WERI-Rb-1 (cell line): ENCODE data around the gene MYH14.

Experiments used
- DNase-seq: peaks from one replicate; pipeline ENCODE4 v3.0.0-alpha.2; 2020
- H3K27ac ChIP-seq: fragments of 250-450 bp; sonication (Bioruptor Pico); 2 replicates; pipeline ENCODE4 v1.5.1; 2020; ENCODE audit warnings: mild to moderate bottlenecking, moderate library complexity
- H3K27me3 ChIP-seq: fragments of 250-450 bp; sonication (Bioruptor Pico); 2 replicates; pipeline ENCODE4 v1.5.1; 2021; ENCODE audit warnings: mild to moderate bottlenecking, low read depth, moderate library complexity; ENCODE audit not compliant: insufficient read depth, severe bottlenecking
- H3K36me3 ChIP-seq: fragments of 250-450 bp; sonication (Bioruptor Pico); 2 replicates; pipeline ENCODE4 v1.5.1; 2020; ENCODE audit warnings: mild to moderate bottlenecking, moderate library complexity
- H3K4me3 ChIP-seq: 2 replicates; pipeline ENCODE4 v1.5.1; 2011; ENCODE audit warnings: low read depth, mild to moderate bottlenecking, control low read depth, low read length
- H3K9me3 ChIP-seq: fragments of 250-450 bp; sonication (Bioruptor Pico); 2 replicates; pipeline ENCODE4 v1.5.1; 2021; ENCODE audit warnings: mild to moderate bottlenecking, moderate library complexity; ENCODE audit not compliant: severe bottlenecking
- TF ChIP-seq, protein P1 (sequence below): IDR thresholded peaks from 2 replicates; pipeline ENCODE4 v1.5.1; 2011; ENCODE audit warnings: low read depth, mild to moderate bottlenecking, control low read depth, inconsistent platforms, low read length

The MYH14 gene

GRCh38 chr19:50209131-50209530 is 5.7 kb downstream of the MYH14 start:
- TF ChIP-seq, protein P1, sequence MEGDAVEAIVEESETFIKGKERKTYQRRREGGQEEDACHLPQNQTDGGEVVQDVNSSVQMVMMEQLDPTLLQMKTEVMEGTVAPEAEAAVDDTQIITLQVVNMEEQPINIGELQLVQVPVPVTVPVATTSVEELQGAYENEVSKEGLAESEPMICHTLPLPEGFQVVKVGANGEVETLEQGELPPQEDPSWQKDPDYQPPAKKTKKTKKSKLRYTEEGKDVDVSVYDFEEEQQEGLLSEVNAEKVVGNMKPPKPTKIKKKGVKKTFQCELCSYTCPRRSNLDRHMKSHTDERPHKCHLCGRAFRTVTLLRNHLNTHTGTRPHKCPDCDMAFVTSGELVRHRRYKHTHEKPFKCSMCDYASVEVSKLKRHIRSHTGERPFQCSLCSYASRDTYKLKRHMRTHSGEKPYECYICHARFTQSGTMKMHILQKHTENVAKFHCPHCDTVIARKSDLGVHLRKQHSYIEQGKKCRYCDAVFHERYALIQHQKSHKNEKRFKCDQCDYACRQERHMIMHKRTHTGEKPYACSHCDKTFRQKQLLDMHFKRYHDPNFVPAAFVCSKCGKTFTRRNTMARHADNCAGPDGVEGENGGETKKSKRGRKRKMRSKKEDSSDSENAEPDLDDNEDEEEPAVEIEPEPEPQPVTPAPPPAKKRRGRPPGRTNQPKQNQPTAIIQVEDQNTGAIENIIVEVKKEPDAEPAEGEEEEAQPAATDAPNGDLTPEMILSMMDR = no peak
- no peaks in the 10 kb centered on the region for H3K36me3 ChIP-seq
- no peak overlapping the region for H3K27ac ChIP-seq
- no peak for DNase-seq
- no peak overlapping the region for H3K4me3 ChIP-seq
- H3K9me3 ChIP-seq = peaks cover 5% of the 10 kb centered on the region
- peaks cover 89% of the 10 kb centered on the region for H3K27me3 ChIP-seq

- Histone ChIP-seq H3K27me3 (peaks cover 89% of the 10 kb centered on the region), H3K27ac (no peak overlapping the region), H3K36me3 (no peaks in the 10 kb centered on the region), H3K4me3 (no peak overlapping the region), H3K9me3 (peaks cover 5% of the 10 kb centered on the region)
- no peak for DNase-seq
- TF ChIP-seq, protein P1 = no peak
Measured at GRCh38 chr19:50210425-50210824, 7.0 kb downstream of the MYH14 start.

DNA sequence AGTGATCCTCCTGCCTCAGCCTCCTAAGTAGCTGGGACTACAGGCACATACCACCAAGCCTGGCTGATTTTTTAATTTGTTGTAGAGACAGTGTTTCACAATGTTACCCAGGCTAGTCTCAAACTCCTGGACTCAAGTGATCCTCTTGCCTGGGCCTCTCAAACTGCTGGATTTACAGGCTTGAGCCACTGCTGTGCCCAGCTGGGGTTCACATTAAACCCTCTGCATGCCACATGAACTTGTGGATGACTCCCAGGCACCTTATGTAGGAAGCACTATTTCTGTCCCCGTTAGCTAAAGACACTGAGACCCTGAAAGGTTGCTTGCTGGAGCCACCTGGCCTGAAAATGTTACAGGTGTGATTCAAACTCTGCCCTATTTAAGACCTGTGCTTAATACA is 10.5 kb downstream of the MYH14 start:
- Histone ChIP-seq H3K4me3 (no peak overlapping the region), H3K27me3 (peaks cover 80% of the 10 kb centered on the region), H3K9me3 (peaks cover 5% of the 10 kb centered on the region), H3K27ac (no peak overlapping the region), H3K36me3 (no peaks in the 10 kb centered on the region)
- no peak for DNase-seq
- TF ChIP-seq, protein P1 = no peak

DNA sequence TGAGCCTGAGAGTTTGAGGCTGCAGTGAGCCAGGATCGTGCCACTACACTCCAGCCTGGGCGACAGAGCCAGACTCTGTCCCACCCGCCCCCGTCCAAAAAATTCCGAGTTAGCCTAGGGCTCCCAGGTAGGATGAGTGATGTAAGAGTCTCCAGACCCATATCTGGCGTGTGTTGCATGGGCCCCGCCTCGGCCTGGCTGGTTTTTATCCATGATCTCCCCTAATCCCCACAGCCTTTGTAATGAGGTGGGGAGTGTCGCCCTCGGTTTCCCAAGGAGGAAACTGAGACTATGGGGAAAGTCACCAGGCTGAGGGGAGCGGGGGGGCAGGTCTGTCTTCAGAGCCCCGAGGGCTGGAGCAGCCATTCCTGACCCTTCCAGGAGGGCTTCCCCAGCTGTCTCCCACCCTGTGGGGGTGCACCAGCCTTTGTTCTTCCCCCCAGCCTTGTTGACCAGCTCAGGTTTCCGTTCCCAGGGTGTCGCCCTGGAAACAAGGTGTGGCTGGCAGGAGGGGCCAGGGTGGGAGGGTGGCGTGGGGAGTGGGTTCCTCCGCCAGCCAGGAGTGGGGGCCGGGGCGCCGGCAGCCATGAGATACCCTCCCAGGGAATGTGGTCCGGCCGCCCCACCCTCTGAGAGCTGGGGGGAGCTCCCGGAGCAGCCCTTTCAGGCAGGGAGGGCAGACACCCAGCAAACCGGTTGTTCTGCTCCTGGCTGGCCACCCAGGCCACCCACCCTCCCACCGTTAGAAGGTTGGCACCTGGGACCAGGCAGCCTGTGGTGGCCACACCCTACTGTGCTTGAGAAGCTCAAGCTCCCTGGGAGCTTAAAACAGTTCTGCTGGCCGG is 11.5 kb downstream of the MYH14 start:
- Histone ChIP-seq H3K27ac (no peak overlapping the region), H3K36me3 (no peaks in the 10 kb centered on the region), H3K27me3 (peaks cover 79% of the 10 kb centered on the region), H3K4me3 (no peak overlapping the region), H3K9me3 (peaks cover 3% of the 10 kb centered on the region)
- TF ChIP-seq, protein P1 = no peak
- no peak for DNase-seq

- H3K27ac ChIP-seq = no peak overlapping the region
Measured at GRCh38 chr19:50215820-50216219, 12.4 kb downstream of the MYH14 start.

More at GRCh38 chr19:50215820-50216219, 12.4 kb downstream of the MYH14 start:
- Histone ChIP-seq H3K36me3 (no peaks in the 10 kb centered on the region), H3K9me3 (peaks cover 3% of the 10 kb centered on the region), H3K27me3 (peaks cover 76% of the 10 kb centered on the region), H3K4me3 (no peak overlapping the region)
- DNase-seq = no peak
- TF ChIP-seq, protein P1 = no peak
